ENCODE results near the gene CARD11.

GRCh38 chr7:2866601-2867000, 177.1 kb downstream of the CARD11 start:
- no peak for TF ChIP-seq POLR2A (IDR thresholded peaks at IDR 0.05)
- TF ChIP-seq, protein P1, sequence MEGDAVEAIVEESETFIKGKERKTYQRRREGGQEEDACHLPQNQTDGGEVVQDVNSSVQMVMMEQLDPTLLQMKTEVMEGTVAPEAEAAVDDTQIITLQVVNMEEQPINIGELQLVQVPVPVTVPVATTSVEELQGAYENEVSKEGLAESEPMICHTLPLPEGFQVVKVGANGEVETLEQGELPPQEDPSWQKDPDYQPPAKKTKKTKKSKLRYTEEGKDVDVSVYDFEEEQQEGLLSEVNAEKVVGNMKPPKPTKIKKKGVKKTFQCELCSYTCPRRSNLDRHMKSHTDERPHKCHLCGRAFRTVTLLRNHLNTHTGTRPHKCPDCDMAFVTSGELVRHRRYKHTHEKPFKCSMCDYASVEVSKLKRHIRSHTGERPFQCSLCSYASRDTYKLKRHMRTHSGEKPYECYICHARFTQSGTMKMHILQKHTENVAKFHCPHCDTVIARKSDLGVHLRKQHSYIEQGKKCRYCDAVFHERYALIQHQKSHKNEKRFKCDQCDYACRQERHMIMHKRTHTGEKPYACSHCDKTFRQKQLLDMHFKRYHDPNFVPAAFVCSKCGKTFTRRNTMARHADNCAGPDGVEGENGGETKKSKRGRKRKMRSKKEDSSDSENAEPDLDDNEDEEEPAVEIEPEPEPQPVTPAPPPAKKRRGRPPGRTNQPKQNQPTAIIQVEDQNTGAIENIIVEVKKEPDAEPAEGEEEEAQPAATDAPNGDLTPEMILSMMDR (IDR thresholded peaks at IDR 0.05) = no peak

Measured in testis (tissue), 2 donors.